PC-3 (cell line): Measurements from ENCODE around the gene OSBPL9. TPM values are rescaled to one million over a fixed set of nuclear protein-coding genes. Genes with fewer than 3 reads are reported as not detected.
A peak's percentile ranks its signal among the peaks of the same experiment; 100 is the strongest.

Experiments used
- ATAC-seq: fragments of 200-7000 bp; cut with Tn5 transposase; 2 replicates; pipeline ENCODE4 v1.9.1; 2020; ENCODE audit warnings: mild to moderate bottlenecking, moderate library complexity
- BruUV-seq: library from RNA; stranded (reverse); fragments of 400-500 nt; replicated peaks from 2 replicates; lab custom pipeline; 2021; lab: Mats Ljungman, UMichigan
- CTCF ChIA-PET: fragments of 300-600 bp; sonication (Branson Sonifier 250); formaldehyde crosslinking; loops from one replicate; lab custom pipeline; 2022; ENCODE audit warnings: antibody characterized with exemption; lab: Charles Lee
- POLR2A ChIA-PET: fragments of 300-600 bp; sonication (Branson Sonifier 250); formaldehyde crosslinking; loops from one replicate; lab custom pipeline; 2022; ENCODE audit warnings: antibody characterized with exemption; ENCODE audit not compliant: unreplicated experiment; lab: Charles Lee
- DNase-seq: peaks from one replicate; pipeline ENCODE4 v3.0.0-alpha.2; 2015
- H2AFZ ChIP-seq: fragments of 300-600 bp; sonication (generic); 2 replicates; pipeline ENCODE4 v1.6.0; 2016; ENCODE audit warnings: antibody characterized with exemption, low read length
- H3F3A ChIP-seq: fragments of 300-600 bp; sonication (generic); one replicate; pipeline ENCODE4 v1.6.0; 2017; ENCODE audit warnings: antibody characterized with exemption, low read length, control low read depth, mild to moderate bottlenecking; ENCODE audit not compliant: unreplicated experiment
- H3K27ac ChIP-seq: fragments of 300-600 bp; sonication (generic); 2 replicates; pipeline ENCODE4 v1.5.1; 2016; ENCODE audit warnings: mild to moderate bottlenecking, low read length
- H3K27me3 ChIP-seq: fragments of 300-600 bp; sonication (generic); 2 replicates; pipeline ENCODE4 v1.6.1; 2016; ENCODE audit warnings: low read length, mixed read lengths
- H3K36me3 ChIP-seq: fragments of 300-600 bp; sonication (generic); 2 replicates; pipeline ENCODE4 v1.6.1; 2016; ENCODE audit warnings: low read depth, mixed run types, low read length, mixed read lengths
- H3K4me1 ChIP-seq: fragments of 300-600 bp; sonication (generic); 2 replicates; pipeline ENCODE4 v1.5.1; 2016; ENCODE audit warnings: low read length; ENCODE audit not compliant: insufficient read depth
- H3K4me2 ChIP-seq: fragments of 300-600 bp; sonication (generic); 2 replicates; pipeline ENCODE4 v1.6.0; 2016; ENCODE audit warnings: low read length
- H3K4me3 ChIP-seq: fragments of 300-600 bp; sonication (generic); 2 replicates; pipeline ENCODE4 v1.5.1; 2016; ENCODE audit warnings: mild to moderate bottlenecking, low read length, mixed read lengths
- H3K79me2 ChIP-seq: fragments of 300-600 bp; sonication (generic); 2 replicates; pipeline ENCODE4 v1.6.1; 2017; ENCODE audit warnings: low read length, mixed read lengths
- H3K9ac ChIP-seq: fragments of 300-600 bp; sonication (generic); 2 replicates; pipeline ENCODE4 v1.6.0; 2016; ENCODE audit warnings: mild to moderate bottlenecking, low read length
- H3K9me2 ChIP-seq: fragments of 300-600 bp; sonication (generic); replicated peaks from 2 replicates; pipeline ENCODE4 v1.6.1; 2016; ENCODE audit warnings: mixed run types, low read length, mixed read lengths
- H3K9me3 ChIP-seq: fragments of 300-600 bp; sonication (generic); 2 replicates; pipeline ENCODE4 v1.6.1; 2016; ENCODE audit warnings: low read length, mixed read lengths
- H4K20me1 ChIP-seq: fragments of 300-600 bp; sonication (generic); 2 replicates; pipeline ENCODE4 v1.6.1; 2016; ENCODE audit warnings: low read length, mixed read lengths
- EZH2 ChIP-seq: fragments of 300-600 bp; sonication (generic); IDR thresholded peaks from one replicate; pipeline ENCODE4 v1.6.1; 2017; ENCODE audit warnings: antibody characterized with exemption, mild to moderate bottlenecking, low read length; ENCODE audit not compliant: unreplicated experiment
- EZH2phosphoT487 ChIP-seq: fragments of 300-600 bp; sonication (generic); IDR thresholded peaks from 2 replicates; pipeline ENCODE4 v1.6.1; 2018; ENCODE audit warnings: mild to moderate bottlenecking, antibody characterized with exemption, low read length, borderline replicate concordance
- intact Hi-C: fragments of 100-400 bp; cut with micrococcal nuclease; formaldehyde crosslinking; loops from 2 replicates; pipeline ENCODE4 v1.9.0; 2023
- total RNA-seq: library from RNA; depleted of rRNA; stranded (reverse); fragments of >200 nt; gene quantifications from 2 replicates; pipeline ENCODE4 v1.2.3, GENCODE V29; 2014
- TF ChIP-seq, protein P1 (sequence below): fragments of 300-600 bp; sonication (generic); conservative IDR thresholded peaks from 2 replicates; pipeline ENCODE4 v1.5.1; 2017; ENCODE audit warnings: antibody characterized with exemption, low read depth, mild to moderate bottlenecking, low read length

Gene OSBPL9
- total RNA-seq, 1 experiment from 2014 or later, result 74.7 TPM

DNA sequence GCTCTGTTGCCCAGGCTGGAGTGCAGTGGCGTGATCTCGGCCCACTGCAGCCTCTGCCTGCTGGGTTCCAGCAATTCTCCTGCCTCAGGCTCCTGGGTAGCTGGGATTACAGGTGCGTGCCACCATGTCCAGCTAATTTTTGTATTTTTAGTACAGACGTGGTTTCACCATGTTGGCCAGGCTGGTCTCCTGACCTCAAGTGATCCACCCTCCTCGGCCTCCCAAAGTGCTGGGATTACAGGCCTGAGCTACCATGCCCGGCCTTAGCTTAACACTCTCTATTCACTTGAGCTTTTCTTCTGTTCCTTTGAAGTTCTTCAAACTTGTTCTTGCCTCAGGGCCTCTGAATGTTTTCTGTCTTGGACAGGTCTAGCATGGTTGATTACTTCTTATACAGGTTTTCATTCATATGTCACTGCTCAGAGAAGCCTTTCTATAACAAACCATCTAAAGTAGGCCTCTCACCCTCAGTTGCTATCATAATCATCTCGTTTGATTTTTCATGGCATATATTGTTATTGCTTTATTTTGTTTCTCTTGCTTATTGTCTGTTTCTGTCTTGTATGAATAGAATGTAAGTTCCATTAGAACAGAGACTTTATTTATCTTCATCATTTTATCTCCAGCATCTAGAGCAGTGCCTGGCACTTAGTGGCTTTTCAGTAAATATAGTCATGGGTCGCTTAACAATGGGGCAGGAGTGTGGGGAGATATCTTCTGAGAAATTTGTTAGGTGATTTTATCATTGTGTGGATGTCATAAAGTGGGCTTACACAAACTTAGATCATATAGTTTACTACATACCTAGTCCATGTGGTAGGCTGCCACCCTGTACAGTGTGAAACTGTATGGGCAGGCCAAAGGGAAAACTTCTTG is 12.1 kb downstream of the OSBPL9 start:
- BruUV-seq, result no TSS peak
- Histone ChIP-seq H3K9me2 (no peaks in the 10 kb centered on the region), H3K4me2 (0 out of 2 replicates have a peak overlapping the region, but pooled peaks have one; percentile 6), H3K9me3 (no peaks in the 10 kb centered on the region), H3K4me1 (peaks cover 19% of the 10 kb centered on the region), H3K4me3 (no peak overlapping the region), H3K9ac (no peak overlapping the region), H2AFZ (no peak overlapping the region), H3K36me3 (no peaks in the 10 kb centered on the region), H4K20me1 (no peaks in the 10 kb centered on the region), H3K27me3 (no peaks in the 10 kb centered on the region), H3K27ac (peak overlapping the region; percentile 35), H3F3A (no peaks in the 10 kb centered on the region), H3K79me2 (peaks cover 81% of the 10 kb centered on the region)
- DNase-seq (peak; percentile 40), ATAC-seq (peak; percentile 23; the same call in 1 of the 2 replicates)
- ChIA-PET POLR2A (no interaction called here), CTCF (no interaction called here)
- intact Hi-C loops, result loop anchor here (5.0 kb wide), 1 partner anchor 63 kb away; no protein-coding TSS in a partner anchor
- no peak for TF ChIP-seq EZH2
- TF ChIP-seq, protein P1, sequence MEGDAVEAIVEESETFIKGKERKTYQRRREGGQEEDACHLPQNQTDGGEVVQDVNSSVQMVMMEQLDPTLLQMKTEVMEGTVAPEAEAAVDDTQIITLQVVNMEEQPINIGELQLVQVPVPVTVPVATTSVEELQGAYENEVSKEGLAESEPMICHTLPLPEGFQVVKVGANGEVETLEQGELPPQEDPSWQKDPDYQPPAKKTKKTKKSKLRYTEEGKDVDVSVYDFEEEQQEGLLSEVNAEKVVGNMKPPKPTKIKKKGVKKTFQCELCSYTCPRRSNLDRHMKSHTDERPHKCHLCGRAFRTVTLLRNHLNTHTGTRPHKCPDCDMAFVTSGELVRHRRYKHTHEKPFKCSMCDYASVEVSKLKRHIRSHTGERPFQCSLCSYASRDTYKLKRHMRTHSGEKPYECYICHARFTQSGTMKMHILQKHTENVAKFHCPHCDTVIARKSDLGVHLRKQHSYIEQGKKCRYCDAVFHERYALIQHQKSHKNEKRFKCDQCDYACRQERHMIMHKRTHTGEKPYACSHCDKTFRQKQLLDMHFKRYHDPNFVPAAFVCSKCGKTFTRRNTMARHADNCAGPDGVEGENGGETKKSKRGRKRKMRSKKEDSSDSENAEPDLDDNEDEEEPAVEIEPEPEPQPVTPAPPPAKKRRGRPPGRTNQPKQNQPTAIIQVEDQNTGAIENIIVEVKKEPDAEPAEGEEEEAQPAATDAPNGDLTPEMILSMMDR, result no peak
- TF ChIP-seq EZH2phosphoT487, result no peak

DNA sequence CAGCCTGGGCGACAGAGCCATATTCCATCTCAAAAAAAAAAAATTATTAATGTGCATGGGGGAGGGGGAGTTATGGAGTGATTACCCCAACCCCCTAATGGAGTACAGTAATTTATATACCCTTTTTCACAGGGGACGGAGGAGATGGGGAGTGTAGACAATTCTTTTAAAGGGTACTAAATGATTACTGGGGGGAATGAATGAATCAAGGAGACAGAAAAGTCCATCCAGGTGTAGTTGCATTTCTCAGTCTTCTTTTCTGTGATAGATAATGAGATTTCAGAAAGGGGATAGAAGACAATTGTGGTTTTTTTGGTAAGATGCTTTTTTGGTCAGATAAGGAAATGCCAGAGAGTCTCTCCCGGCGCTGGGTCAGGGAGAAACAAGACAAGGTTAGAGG is 13.0 kb downstream of the OSBPL9 start:
- H2AFZ ChIP-seq, result no peak overlapping the region
- peaks cover 13% of the 10 kb centered on the region; the same call in 1 of the 2 replicates for H3K4me1 ChIP-seq
- CTCF ChIA-PET, result no interaction called here
- H3K4me3 ChIP-seq, result no peak overlapping the region
- H3K27me3 ChIP-seq, result no peaks in the 10 kb centered on the region
- peaks cover 87% of the 10 kb centered on the region for H3K79me2 ChIP-seq
- intact Hi-C loops, result loop anchor here (5.0 kb wide), 1 partner anchor 62 kb away; no protein-coding TSS in a partner anchor
- ATAC-seq (no peak), DNase-seq (no peak)
- no peak overlapping the region for H3K9ac ChIP-seq
- no peaks in the 10 kb centered on the region for H3K36me3 ChIP-seq
- no peak overlapping the region for H3K4me2 ChIP-seq
- POLR2A ChIA-PET, result no interaction called here
- H4K20me1 ChIP-seq, result no peaks in the 10 kb centered on the region
- H3F3A ChIP-seq, result no peaks in the 10 kb centered on the region
- BruUV-seq, result no TSS peak
- TF ChIP-seq EZH2phosphoT487, result no peak
- TF ChIP-seq, protein P1, result no peak
- TF ChIP-seq EZH2, result no peak
- H3K9me2 ChIP-seq, result no peaks in the 10 kb centered on the region
- H3K27ac ChIP-seq, result peak overlapping the region; percentile 31; the same call in 1 of the 2 replicates
- H3K9me3 ChIP-seq, result no peaks in the 10 kb centered on the region

DNA sequence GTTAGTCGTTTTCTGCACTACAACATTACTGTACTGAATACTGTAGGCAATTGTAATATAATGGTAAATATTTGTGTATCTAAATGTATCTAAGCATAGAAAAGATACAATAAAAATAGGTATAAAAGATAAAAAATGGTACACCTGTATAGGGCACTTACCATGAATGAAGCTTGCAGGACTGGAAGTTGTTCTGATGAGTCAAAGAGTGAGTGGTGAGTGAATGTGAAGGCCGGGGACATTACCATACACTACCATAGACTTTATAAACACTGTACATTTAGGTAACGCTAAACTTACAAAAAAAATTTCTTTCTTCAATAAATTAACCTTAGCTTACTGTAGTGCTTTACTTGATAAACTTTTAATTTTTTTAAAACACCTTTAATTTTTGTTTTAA is 13.5 kb downstream of the OSBPL9 start:
- H3F3A ChIP-seq, result no peaks in the 10 kb centered on the region
- H3K4me1 ChIP-seq, result peaks cover 9% of the 10 kb centered on the region; the same call in 1 of the 2 replicates
- ChIA-PET POLR2A (interaction anchor here (0.6 kb wide), 1 partner anchor 106 kb away, joined by 3 read pairs; no protein-coding TSS in a partner anchor), CTCF (no interaction called here)
- no peak overlapping the region for H3K4me3 ChIP-seq
- no peaks in the 10 kb centered on the region for H3K27me3 ChIP-seq
- DNase-seq, result no peak
- TF ChIP-seq EZH2phosphoT487 (no peak), EZH2 (no peak)
- TF ChIP-seq, protein P1, result no peak
- no peak overlapping the region for H3K4me2 ChIP-seq
- H2AFZ ChIP-seq, result no peak overlapping the region
- H4K20me1 ChIP-seq, result no peaks in the 10 kb centered on the region
- no peak overlapping the region for H3K27ac ChIP-seq
- no peak for ATAC-seq
- intact Hi-C loops, result no loop called here
- peaks cover 89% of the 10 kb centered on the region for H3K79me2 ChIP-seq
- no peaks in the 10 kb centered on the region for H3K9me3 ChIP-seq
- H3K9me2 ChIP-seq, result no peaks in the 10 kb centered on the region
- no TSS peak for BruUV-seq
- no peaks in the 10 kb centered on the region for H3K36me3 ChIP-seq
- H3K9ac ChIP-seq, result no peak overlapping the region
